ENCODE data around the gene BBC3. TPM values are rescaled to one million over a fixed set of nuclear protein-coding genes. Genes with fewer than 3 reads are reported as not detected.

The BBC3 gene
- total and polyA plus RNA-seq, 2 donors = 1.3 to 6.7 TPM

GRCh38 chr19:47231215-47232054 is 436 bp upstream of the BBC3 start:
- H3K4me1 ChIP-seq (ENCODE audit: insufficient read depth) = no peaks in the 10 kb centered on the region
- peak overlapping the region; percentile 83 for H3K4me3 ChIP-seq (ENCODE audit: low read depth, low read length)
- WGBS = 8% methylated on average over 42 of the region's 51 CpGs
- no peak for DNase-seq (ENCODE audit: extremely low spot score)
- H3K36me3 ChIP-seq (ENCODE audit: insufficient read depth) = no peaks in the 10 kb centered on the region
- peak overlapping the region; percentile 39 for H3K27ac ChIP-seq (ENCODE audit: low read depth)

GRCh38 chr19:47230054-47230920 is 712 bp downstream of the BBC3 start:
- 1% methylated on average over 84 of the region's 84 CpGs for WGBS
- no peak for DNase-seq (ENCODE audit: extremely low spot score)
- H3K36me3 ChIP-seq (ENCODE audit: insufficient read depth) = no peaks in the 10 kb centered on the region
- peak overlapping the region; percentile 86 for H3K27ac ChIP-seq (ENCODE audit: low read depth)
- no peaks in the 10 kb centered on the region for H3K4me1 ChIP-seq (ENCODE audit: insufficient read depth)
- H3K4me3 ChIP-seq (ENCODE audit: low read depth, low read length) = peak overlapping the region; percentile 83

- Histone ChIP-seq H3K4me1 (ENCODE audit: insufficient read depth) (no peaks in the 10 kb centered on the region), H3K4me3 (ENCODE audit: low read depth, low read length) (peak overlapping the region; percentile 83), H3K27ac (ENCODE audit: low read depth) (peak overlapping the region; percentile 63), H3K36me3 (ENCODE audit: insufficient read depth) (no peaks in the 10 kb centered on the region)
- 6% methylated on average over 9 of the region's 9 CpGs for WGBS
- no peak for DNase-seq (ENCODE audit: extremely low spot score)
Observed at GRCh38 chr19:47229676-47230053, 1.3 kb downstream of the BBC3 start.

GRCh38 chr19:47228937-47229675 is 1.9 kb downstream of the BBC3 start:
- H3K4me1 ChIP-seq (ENCODE audit: insufficient read depth) = no peaks in the 10 kb centered on the region
- H3K4me3 ChIP-seq (ENCODE audit: low read depth, low read length) = peak overlapping the region; percentile 83
- WGBS = 26% methylated on average over 10 of the region's 10 CpGs
- DNase-seq (ENCODE audit: extremely low spot score) = no peak
- H3K27ac ChIP-seq (ENCODE audit: low read depth) = peak overlapping the region; percentile 98
- H3K36me3 ChIP-seq (ENCODE audit: insufficient read depth) = no peaks in the 10 kb centered on the region

- Histone ChIP-seq H3K4me1 (ENCODE audit: insufficient read depth) (no peaks in the 10 kb centered on the region), H3K36me3 (ENCODE audit: insufficient read depth) (no peaks in the 10 kb centered on the region), H3K4me3 (ENCODE audit: low read depth, low read length) (peak overlapping the region; percentile 55), H3K27ac (ENCODE audit: low read depth) (peak overlapping the region; percentile 98)
- no peak for DNase-seq (ENCODE audit: extremely low spot score)
- 6% methylated on average over 50 of the region's 50 CpGs for WGBS
Observed at GRCh38 chr19:47228168-47228936, 2.6 kb downstream of the BBC3 start.

GRCh38 chr19:47227352-47228167 is 3.4 kb downstream of the BBC3 start:
- peak overlapping the region; percentile 55 for H3K4me3 ChIP-seq (ENCODE audit: low read depth, low read length)
- no peaks in the 10 kb centered on the region for H3K4me1 ChIP-seq (ENCODE audit: insufficient read depth)
- H3K36me3 ChIP-seq (ENCODE audit: insufficient read depth) = no peaks in the 10 kb centered on the region
- no peak for DNase-seq (ENCODE audit: extremely low spot score)
- 4% methylated on average over 27 of the region's 27 CpGs for WGBS
- peak overlapping the region; percentile 98 for H3K27ac ChIP-seq (ENCODE audit: low read depth)

- DNase-seq (ENCODE audit: extremely low spot score) = no peak
- 7% methylated on average over 56 of the region's 56 CpGs for WGBS
- no peaks in the 10 kb centered on the region for H3K36me3 ChIP-seq (ENCODE audit: insufficient read depth)
- H3K27ac ChIP-seq (ENCODE audit: low read depth) = peak overlapping the region; percentile 98
- no peaks in the 10 kb centered on the region for H3K4me1 ChIP-seq (ENCODE audit: insufficient read depth)
- H3K4me3 ChIP-seq (ENCODE audit: low read depth, low read length) = peak overlapping the region; percentile 55
Observed at GRCh38 chr19:47226426-47227351, 4.3 kb downstream of the BBC3 start.

- DNase-seq (ENCODE audit: extremely low spot score) = no peak
- Histone ChIP-seq H3K4me3 (ENCODE audit: low read depth, low read length) (peak overlapping the region; percentile 45), H3K27ac (ENCODE audit: low read depth) (peak overlapping the region; percentile 98), H3K4me1 (ENCODE audit: insufficient read depth) (no peaks in the 10 kb centered on the region), H3K36me3 (ENCODE audit: insufficient read depth) (no peaks in the 10 kb centered on the region)
- 3% methylated on average over 59 of the region's 59 CpGs for WGBS
Observed at GRCh38 chr19:47225746-47226425, 5.1 kb downstream of the BBC3 start.

- H3K36me3 ChIP-seq (ENCODE audit: insufficient read depth) = no peaks in the 10 kb centered on the region
- no peak overlapping the region for H3K27ac ChIP-seq (ENCODE audit: low read depth)
- H3K4me3 ChIP-seq (ENCODE audit: low read depth, low read length) = no peak overlapping the region
- no peak for DNase-seq (ENCODE audit: extremely low spot score)
- 92% methylated on average over 11 of the region's 11 CpGs for WGBS
- no peaks in the 10 kb centered on the region for H3K4me1 ChIP-seq (ENCODE audit: insufficient read depth)
Observed at GRCh38 chr19:47221890-47222289, 9.1 kb downstream of the BBC3 start.

- no peak for DNase-seq (ENCODE audit: extremely low spot score)
- H3K36me3 ChIP-seq (ENCODE audit: insufficient read depth) = no peaks in the 10 kb centered on the region
- no peak overlapping the region for H3K4me3 ChIP-seq (ENCODE audit: low read depth, low read length)
- WGBS = 75% methylated on average over 33 of the region's 33 CpGs
- no peaks in the 10 kb centered on the region for H3K4me1 ChIP-seq (ENCODE audit: insufficient read depth)
- H3K27ac ChIP-seq (ENCODE audit: low read depth) = no peak overlapping the region
Observed at GRCh38 chr19:47221080-47221841, 9.7 kb downstream of the BBC3 start.

Measured in urinary bladder (tissue), 4 donors.